ENCODE measurements around the gene CDH1.
"Not testable (repeated sequence)": the region's sequence is repeated elsewhere in the genome, so short reads cannot be mapped to it uniquely, and the experiment has no call there.

CDH1 gene

GRCh38 chr16:68825427-68825826 is 88.3 kb downstream of the CDH1 start:
- DNase-seq, result no peak
- intact Hi-C loops (cut with DNase I), result no loop called here

GRCh38 chr16:68826652-68827051 is 89.6 kb downstream of the CDH1 start:
- intact Hi-C loops (cut with DNase I), result no loop called here
- no peak for DNase-seq

- DNase-seq, result peak in 1 of 42 donors; percentile 4
- intact Hi-C loops (cut with DNase I), result no loop called here
Observed at GRCh38 chr16:68833251-68833650, 96.2 kb downstream of the CDH1 start.

GRCh38 chr16:68834550-68834949 is 97.5 kb downstream of the CDH1 start:
- intact Hi-C loops (cut with DNase I), result no loop called here
- DNase-seq, result no peak

- intact Hi-C loops (cut with DNase I), result no loop called here
- DNase-seq, result no peak
Observed at GRCh38 chr16:68835970-68836369, 98.9 kb downstream of the CDH1 start.

- intact Hi-C loops (cut with DNase I), result loop anchor here (5.0 to 10.0 kb wide), 2 partner anchors 287 to 305 kb away; partner anchors contain the start of gene ZFP90
- DNase-seq, result no peak
Observed at GRCh38 chr16:68839831-68840230, 102.7 kb downstream of the CDH1 start.

GRCh38 chr16:68842964-68843481 is 105.9 kb downstream of the CDH1 start:
- intact Hi-C loops (cut with DNase I), result loop anchor here (5.0 to 10.0 kb wide), 2 partner anchors 284 to 308 kb away; partner anchors contain the start of gene ZFP90
- not testable (repeated sequence) for DNase-seq

- peak; percentile 73 to 95 (median 89) for DNase-seq
- intact Hi-C loops (cut with DNase I), result loop anchor here (5.0 to 10.0 kb wide), 2 partner anchors 284 to 309 kb away; partner anchors contain the start of gene ZFP90
Observed at GRCh38 chr16:68843482-68844210, 106.6 kb downstream of the CDH1 start, which contains the start of gene TANGO6. Gene TANGO6, plus strand, starts transcription at chr16:68843531. Its CDS starts 87 bp downstream, at chr16:68843618.

GRCh38 chr16:68844211-68844564 is 107.1 kb downstream of the CDH1 start:
- DNase-seq, result peak in 1 of 42 donors; percentile 32
- intact Hi-C loops (cut with DNase I), result loop anchor here (5.0 to 10.0 kb wide), 2 partner anchors 283 to 309 kb away; partner anchors contain the start of gene ZFP90

GRCh38 chr16:68848786-68849185 is 111.7 kb downstream of the CDH1 start:
- intact Hi-C loops (cut with DNase I), result loop anchor here (10.0 kb wide), 1 partner anchor 314 kb away; the partner anchor contains the start of gene ZFP90
- no peak for DNase-seq

GRCh38 chr16:68850481-68850880 is 113.4 kb downstream of the CDH1 start:
- intact Hi-C loops (cut with DNase I), result no loop called here
- no peak for DNase-seq

GRCh38 chr16:68851601-68852000 is 114.5 kb downstream of the CDH1 start:
- no peak for DNase-seq
- intact Hi-C loops (cut with DNase I), result no loop called here

- no peak for DNase-seq
- intact Hi-C loops (cut with DNase I), result no loop called here
Observed at GRCh38 chr16:68857479-68857878, 120.4 kb downstream of the CDH1 start.

GRCh38 chr16:68859828-68860227 is 122.7 kb downstream of the CDH1 start:
- DNase-seq, result no peak
- intact Hi-C loops (cut with DNase I), result no loop called here

- no peak for DNase-seq
- intact Hi-C loops (cut with DNase I), result no loop called here
Observed at GRCh38 chr16:68860978-68861892, 124.1 kb downstream of the CDH1 start.

- intact Hi-C loops (cut with DNase I), result no loop called here
- DNase-seq, result no peak
Observed at GRCh38 chr16:68866933-68867332, 129.8 kb downstream of the CDH1 start.

- DNase-seq, result no peak
- intact Hi-C loops (cut with DNase I), result no loop called here
Observed at GRCh38 chr16:68869492-68870088, 132.5 kb downstream of the CDH1 start.

- intact Hi-C loops (cut with DNase I), result no loop called here
- DNase-seq, result no peak
Observed at GRCh38 chr16:68873635-68874471, 136.8 kb downstream of the CDH1 start.
